HUDEP-2 (cell line): ENCODE data around the gene CLTCL1.

Experiments
- DNase-seq, 76 experiments: peaks; one replicate each; lab custom pipeline; 2025; ENCODE audit not compliant: unreplicated experiment in 76 of 76; lab: John Stamatoyannopoulos, UW

Gene CLTCL1

GRCh38 chr22:19137384-19138216 is 153.9 kb downstream of the CLTCL1 start:
- no peak for DNase-seq

DNA sequence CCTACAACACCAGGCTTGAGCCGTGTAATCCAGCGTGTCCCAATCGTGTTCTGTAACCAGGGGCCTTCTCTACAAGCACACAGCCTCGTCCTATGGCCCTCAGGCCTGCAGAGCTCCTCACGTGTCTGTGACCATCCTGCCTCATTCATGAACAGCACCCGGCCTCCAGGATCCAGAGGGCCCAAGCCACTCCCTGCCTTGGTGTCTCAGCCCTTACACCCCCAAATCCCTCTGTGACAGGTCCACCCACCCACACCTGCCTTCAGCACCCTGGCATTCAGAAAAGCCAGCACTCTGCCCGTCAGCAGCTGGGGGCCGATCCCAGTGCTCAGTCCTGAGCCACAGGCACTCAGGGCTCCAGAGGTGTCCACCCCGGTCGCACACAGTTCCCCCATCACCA is 154.6 kb downstream of the CLTCL1 start:
- no peak for DNase-seq

- DNase-seq, result no peak
Measured at GRCh38 chr22:19134874-19135273, 156.6 kb downstream of the CLTCL1 start.

DNA sequence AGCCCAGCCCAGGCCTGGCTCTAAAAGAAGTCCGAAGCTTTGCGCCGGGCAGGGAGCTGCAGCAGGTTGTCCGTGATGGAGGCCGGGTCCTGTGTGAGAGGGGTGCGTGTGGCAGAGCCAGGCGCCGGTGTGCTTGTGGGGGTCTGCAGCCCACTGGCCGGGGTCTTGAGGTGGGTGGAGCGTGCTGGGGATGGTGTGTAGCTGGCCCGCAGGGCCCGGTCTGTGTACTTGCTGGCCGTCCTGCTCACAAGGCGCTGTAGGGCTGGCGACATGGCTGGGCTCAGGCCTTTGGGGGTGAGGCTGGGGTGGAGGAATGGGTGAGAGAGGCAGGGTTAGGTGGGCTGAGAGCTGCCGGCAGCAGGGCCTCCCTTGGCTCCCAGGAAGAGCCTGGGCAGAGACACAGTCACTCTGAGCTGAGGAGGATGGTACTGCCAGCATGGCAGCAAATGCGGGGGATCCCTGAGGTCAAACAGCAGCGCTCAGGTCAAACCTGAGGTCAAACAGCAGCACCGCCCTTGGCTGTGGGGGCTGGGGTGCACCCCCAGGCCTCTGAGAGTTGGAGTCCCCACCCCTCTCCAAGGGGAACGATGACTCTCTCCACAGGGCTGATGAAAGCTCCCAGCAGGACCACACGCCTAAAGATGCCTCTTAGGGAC is 157.2 kb downstream of the CLTCL1 start:
- DNase-seq, result no peak

DNA sequence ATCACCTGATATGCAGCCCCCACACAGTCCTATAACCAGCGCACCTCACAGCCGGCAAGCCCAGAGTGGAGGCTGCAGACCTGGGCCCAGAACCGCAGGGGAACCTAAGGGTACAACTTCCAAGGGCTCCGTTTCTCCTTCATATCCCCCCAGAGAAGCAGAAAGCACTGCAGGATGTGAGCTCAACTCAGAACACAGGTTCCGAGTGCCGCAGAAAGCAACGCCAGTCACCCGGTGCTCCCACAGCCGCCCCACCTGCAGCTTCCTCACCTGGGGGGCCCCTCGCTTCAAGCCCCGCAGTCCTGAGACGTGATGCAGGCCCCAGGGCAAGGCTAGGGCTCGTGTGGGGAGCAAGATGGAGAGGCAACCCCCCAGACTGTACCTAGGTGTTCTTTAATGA is 158.0 kb downstream of the CLTCL1 start:
- no peak for DNase-seq

GRCh38 chr22:19132693-19133400 is 158.7 kb downstream of the CLTCL1 start:
- DNase-seq, result no peak

- DNase-seq, result no peak
Measured at GRCh38 chr22:19132153-19132552, 159.4 kb downstream of the CLTCL1 start.

- no peak for DNase-seq
Measured at GRCh38 chr22:19131685-19132015, 159.9 kb downstream of the CLTCL1 start.

DNA sequence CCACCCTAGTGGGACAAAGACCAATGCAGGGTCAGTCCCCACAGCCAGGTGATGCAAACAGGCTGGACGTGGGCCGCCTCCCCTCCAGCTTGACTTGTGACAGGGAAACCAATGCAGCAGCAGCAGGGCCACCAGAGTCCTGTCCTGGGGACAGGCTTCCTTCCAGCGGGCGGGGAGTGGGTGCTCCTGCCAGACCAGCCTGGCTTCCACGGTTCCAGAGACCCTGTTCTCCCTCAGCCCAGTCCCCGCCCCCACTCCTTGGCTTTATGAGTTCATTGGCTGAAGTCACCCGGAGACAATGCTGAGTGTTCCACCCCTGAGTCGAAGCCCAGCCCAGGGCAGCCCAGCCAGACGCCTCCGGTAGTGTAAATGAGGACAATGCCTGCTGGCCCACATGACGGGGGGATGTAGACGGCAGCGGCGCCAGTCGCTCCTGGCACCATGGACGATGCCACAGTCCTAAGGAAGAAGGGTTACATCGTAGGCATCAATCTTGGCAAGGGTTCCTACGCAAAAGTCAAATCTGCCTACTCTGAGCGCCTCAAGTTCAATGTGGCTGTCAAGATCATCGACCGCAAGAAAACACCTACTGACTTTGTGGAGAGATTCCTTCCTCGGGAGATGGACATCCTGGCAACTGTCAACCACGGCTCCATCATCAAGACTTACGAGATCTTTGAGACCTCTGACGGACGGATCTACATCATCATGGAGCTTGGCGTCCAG is 160.4 kb downstream of the CLTCL1 start, which contains the start of gene TSSK2:
TSS of gene TSSK2 (plus strand) at position 350 of the 726 bp plus-strand sequence. CDS start at position 442, 92 bp downstream.
- no peak for DNase-seq

GRCh38 chr22:19129871-19130270 is 161.6 kb downstream of the CLTCL1 start:
- no peak for DNase-seq
